Lung microvascular endothelial cell (primary cell): ENCODE data around the gene COL24A1. TPM values are rescaled to one million over a fixed set of nuclear protein-coding genes. Genes with fewer than 3 reads are reported as not detected.
"Not testable (repeated sequence)": the region's sequence is repeated elsewhere in the genome, so short reads cannot be mapped to it uniquely, and the experiment has no call there.

Experiments used
- DNase-seq, 2 donors: peaks; one replicate each; pipeline versions ENCODE4 v3.0.0 to v3.0.0-alpha.2; 2010; ENCODE audit warnings: low read depth in 2 of 2
- total RNA-seq: library from RNA; depleted of rRNA; stranded (reverse); fragments of >200 nt; gene quantifications from 2 replicates; pipeline ENCODE4 v1.2.1, GENCODE V29; 2014

Gene COL24A1
- total RNA-seq, 1 donor from 2014 or later: not detected

- no peak for DNase-seq
These were observed 71.6 kb downstream of the COL24A1 start for GRCh38 chr1:86084998-86085397.

GRCh38 chr1:86082183-86082582 lies 74.4 kb downstream of the COL24A1 start:
- DNase-seq: no peak

DNA sequence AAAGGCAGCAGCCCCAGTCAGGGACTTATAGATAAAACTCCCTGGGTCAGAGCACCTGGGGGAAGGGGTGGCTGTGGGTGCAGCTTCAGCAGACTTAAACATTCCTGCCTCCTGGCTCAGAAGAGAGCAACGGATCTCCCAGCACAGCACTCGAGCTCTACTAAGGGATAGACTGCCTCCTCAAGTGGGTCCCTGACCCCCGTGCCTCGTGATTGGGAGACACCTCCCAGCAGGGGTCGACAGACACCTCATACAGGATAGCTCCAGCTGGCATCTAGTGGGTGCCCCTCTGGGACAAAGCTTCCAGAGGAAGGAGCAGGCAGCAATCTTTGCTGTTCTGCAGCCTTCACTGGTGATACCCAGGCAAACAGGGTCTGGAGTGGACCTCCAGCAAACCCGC lies 84.1 kb downstream of the COL24A1 start:
- DNase-seq: not testable (repeated sequence)

DNA sequence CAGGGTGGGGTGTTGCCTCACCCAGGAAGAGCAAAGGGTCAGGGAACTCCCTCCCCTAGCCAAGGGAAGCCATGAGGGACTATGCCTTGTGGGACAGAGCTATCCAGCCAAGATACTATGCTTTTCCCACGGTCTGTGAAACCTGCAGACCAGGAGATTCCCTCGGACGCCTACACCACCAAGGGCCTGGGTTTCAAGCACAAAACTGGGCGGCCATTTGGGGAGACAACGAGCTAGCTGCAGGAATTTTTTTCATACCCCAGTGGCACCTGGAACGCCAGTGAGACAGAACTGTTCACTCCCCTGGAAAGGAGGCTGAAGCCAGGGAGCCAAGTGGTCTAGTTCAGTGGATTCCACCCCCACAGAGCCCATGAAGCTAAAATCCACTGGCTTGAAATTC lies 84.7 kb downstream of the COL24A1 start:
- DNase-seq: not testable (repeated sequence)

GRCh38 chr1:86069757-86070145 lies 86.8 kb downstream of the COL24A1 start:
- no peak for DNase-seq

- DNase-seq: no peak
These were observed 87.5 kb downstream of the COL24A1 start for GRCh38 chr1:86068841-86069756.

DNA sequence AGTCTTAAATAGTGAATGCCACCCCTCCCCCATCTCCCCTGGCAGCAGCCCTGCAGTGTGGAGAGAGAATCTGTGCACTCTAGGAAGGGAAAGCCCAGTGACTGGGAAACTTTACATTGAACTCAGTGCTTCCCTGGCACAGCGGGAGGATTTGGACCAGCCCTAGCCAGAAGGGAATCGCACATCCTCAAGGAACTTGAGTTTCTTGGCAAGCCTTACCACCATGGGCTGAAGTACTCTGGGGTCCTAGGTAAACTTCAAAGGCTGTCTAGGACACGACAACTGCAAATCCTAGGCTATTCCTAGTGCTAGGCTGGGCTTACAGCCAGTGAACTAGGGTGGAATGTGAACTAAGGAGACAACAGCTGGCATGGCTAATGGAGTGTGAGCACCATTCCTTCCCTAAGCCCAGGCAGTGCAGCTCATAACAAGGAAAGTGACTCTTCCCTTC lies 88.3 kb downstream of the COL24A1 start:
- DNase-seq: peak; percentile 1 to 11

GRCh38 chr1:86067626-86068025 lies 88.9 kb downstream of the COL24A1 start:
- DNase-seq: peak in 1 of 2 donors; percentile 61

DNA sequence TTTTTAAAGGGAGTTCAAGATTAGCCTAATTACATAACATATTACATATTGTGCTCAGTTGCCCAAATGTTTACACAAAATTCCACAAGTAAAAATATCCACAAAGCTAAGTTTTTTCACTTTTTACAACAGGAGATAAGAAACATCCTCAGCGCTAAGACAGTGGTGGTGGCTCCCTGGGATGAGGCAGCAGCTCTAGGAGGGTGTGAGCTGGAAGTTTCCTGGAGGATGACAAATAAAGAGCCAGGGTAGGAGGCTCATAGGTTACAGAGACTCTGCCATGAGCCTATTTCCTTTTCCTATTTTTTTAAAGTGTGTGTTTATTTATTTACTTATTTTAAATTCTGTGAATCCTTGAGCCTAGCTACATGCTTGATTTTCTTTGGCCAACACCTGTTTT lies 91.7 kb downstream of the COL24A1 start:
- no peak for DNase-seq

- no peak for DNase-seq
These were observed 92.9 kb downstream of the COL24A1 start for GRCh38 chr1:86063721-86064120.

DNA sequence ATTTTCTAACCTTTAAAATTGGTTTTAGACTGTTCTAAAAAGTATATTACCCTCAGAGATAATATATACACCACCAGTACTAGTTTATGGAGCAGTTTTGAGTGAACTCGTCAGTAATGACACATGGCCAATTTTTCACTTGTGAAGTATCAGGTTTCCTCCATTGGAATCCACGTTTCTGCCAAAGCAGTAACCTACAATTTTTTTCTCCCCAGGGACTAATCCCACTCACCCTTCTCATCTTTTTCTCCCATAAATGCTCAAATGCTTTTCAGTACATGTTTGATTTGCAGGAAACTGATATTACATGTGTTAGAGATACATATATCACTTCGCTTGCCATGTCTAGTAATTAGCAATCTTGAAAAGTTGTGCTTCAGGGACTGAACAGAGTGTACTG lies 94.1 kb downstream of the COL24A1 start:
- no peak for DNase-seq

DNA sequence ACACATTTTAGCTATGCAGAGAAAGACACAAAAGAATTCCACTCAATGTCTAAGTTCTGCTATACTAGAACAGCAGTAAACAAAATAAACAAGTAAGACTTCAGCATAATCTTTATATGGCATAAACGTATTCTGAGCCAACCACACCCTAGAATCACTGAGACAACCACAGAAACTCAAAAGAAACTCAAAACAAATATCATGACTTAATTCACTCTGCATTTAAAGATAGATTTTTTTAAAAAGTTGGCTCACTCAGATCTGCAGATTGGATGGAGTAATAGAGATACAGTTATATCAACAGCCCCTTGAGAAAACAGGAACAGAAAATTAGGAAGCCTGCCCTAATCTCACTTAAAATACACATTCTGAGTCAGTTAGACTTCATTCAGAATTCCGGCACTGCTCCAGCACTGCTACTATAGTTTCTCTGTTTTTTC lies 95.0 kb downstream of the COL24A1 start:
- no peak for DNase-seq

GRCh38 chr1:86054396-86054795 lies 102.2 kb downstream of the COL24A1 start:
- no peak for DNase-seq

DNA sequence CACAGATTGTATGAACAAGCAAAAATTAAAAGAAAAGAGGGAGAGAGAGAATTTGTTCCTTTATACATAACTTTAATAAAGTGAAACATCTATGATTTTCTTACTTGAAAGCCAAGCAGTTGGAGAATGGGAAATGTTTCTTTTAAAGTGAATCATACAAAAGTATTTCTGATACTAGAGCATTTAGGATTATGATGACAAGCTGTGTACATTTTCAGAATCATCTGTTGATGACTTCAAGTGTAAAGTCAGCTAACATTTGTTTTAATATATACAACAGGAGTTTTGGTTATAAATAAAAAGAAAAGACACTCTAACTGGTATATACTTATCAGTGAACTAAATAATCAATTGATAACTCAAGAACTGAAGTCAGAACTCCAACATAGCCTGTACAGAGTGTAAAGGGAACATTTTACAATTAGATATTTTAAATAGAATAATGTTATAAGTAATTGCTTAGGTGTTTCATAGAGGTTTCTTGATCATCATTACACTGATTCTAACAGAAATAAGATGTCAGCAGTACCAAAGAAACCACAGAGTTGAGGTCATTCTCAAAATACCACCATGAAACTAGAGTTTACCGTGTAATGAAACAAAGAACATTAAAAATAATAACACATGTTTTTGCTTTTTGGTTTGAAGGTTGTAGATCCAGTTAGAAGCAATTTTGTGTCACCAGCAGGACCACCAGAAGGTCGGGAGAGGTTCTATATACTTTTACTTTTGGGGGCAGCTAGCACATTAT lies 103.4 kb downstream of the COL24A1 start:
- no peak for DNase-seq

DNA sequence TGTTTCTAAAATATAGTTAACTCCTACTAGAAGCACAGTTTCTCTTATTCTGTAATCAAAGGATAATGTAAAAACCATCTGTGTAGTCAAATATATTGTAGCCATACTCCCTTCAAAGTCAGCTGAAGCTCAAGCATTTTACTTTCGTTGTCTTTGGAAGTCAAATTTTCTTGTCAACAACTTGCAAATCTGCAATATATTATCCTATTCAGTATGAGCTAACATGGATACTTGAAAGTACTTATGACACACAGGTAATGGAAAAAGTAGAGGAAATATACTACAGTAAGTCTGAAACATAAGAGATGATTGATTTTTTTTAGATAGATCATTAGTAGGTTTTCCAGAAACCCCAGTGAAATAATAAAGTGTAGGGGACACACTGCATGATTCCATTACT lies 121.5 kb downstream of the COL24A1 start:
- DNase-seq: no peak

DNA sequence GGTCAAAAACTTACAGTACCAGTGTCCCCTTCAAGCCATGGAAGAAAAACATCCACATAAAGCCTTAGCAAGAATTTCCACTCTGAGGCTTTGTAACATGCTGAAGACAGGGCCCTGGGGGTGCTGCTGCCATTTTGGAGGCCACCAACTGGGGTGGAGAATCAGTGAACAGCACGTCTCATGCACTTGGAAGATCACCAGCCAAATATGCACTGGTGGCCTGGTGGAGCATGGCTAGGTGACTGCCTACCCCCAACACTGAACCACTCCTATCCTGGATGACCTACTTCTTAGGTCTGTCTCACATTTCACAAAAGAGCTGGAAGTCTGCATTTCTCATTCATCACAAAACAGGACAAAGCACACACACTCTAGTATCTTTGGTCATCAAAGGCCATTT lies 126.4 kb downstream of the COL24A1 start:
- DNase-seq: no peak

DNA sequence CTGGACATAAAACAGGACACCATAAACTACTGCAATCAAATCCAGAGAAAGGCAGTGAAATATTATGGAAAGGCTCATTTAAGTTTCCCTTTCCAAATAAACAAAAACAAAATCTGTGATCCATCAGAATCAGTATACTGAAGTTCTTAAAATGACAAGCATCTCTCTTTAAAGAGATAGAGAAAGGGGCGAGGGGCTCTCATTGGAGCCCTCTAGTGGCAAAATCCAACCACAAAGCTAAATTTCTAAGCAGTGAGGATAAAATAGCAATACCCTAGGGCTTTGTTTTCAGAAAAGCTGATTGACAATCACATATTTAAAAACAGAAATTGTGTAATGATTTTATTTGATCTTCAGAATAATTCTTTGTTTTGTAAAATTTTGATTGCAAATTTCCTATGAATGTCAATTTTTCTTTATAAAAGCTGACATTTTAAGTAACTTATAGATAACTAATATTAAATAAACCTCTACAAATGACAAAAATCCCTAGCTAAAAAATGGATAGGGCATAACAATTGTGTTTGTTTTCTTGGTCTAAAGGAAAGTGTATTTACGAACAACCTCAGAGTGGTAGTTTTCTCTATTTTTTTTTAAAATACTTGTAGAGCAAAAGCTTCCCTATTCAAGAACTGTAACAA lies 138.2 kb downstream of the COL24A1 start:
- DNase-seq: peak; percentile 14 to 42

DNA sequence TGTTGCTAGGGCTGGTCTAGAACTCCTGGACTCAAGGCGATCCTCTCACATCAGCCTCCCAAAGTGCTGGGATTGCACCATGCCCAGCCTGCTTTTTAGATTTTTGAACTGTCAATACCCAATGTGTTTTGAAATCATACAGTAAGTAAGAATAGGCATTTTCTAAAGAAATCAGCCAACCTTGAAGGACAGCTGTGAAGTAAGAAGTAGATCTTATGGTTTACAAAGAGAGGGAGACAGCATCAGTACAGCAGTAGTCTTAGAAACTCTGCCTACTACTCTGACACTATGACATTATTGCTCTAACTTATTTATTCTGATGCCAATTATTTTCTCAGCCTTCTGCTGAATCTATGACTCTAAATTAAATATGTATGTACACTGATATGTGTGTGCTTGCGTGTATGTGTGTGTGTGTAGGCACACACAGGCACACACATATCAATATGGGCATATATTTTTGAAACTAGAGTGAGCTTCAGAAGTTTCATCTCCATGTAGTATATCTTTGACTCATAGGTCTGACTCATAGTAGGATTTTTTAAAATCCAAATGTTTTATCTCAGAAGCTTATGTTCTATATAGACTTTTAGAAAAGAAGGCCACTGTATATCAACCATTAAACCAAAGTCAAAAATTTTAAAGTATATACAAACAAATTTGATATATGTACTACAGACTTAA lies 140.4 kb downstream of the COL24A1 start:
- DNase-seq: no peak

GRCh38 chr1:86015375-86015774 lies 141.2 kb downstream of the COL24A1 start:
- DNase-seq: no peak

GRCh38 chr1:86000601-86001000 lies 156.0 kb downstream of the COL24A1 start:
- no peak for DNase-seq

DNA sequence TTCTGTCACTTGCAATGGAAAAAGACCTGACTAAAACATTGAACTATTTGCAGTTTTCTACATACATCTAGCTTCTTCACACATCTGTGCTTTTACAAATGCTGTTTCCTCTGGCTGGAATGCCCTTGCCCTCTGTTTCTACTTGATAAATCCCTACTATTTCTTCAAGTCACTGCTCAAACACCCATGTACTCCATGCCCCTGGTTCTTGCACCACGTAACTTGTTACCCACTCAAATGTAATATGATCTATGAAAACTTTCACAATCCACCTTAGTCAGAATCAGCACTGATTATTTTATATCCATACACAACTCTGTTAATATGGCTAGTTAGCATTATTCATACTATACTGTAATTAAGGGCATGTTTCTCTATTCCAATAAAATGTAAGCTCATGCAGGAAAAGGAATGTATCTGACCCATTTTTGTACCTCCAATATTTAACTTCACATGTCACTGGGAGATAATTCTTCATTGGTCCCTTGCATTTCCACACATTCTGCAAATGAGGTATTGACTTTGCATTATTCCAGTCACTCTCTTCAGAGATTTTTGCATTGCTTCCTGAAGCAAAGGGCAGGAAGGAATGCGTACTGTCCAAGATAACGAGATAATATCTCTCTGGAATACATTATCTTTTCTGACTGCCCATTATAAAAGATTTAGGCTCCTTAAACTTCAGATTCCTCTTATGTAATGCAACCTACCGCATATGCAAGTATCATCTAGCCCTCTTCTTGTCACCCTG lies 158.3 kb downstream of the COL24A1 start:
- no peak for DNase-seq
